Pancreas (tissue), 10 donors: ENCODE results near the gene VRK3. TPM values are rescaled to one million over a fixed set of nuclear protein-coding genes. Genes with fewer than 3 reads are reported as not detected.

Experiments
- ATAC-seq, 4 donors: fragments of 200-7000 bp; cut with Tn5 transposase; one replicate each; pipeline versions ENCODE4 v1.8.0 to v1.9.1; 2020; ENCODE audit warnings: mild to moderate bottlenecking in 4 of 4, moderate library complexity in 4 of 4
- DNase-seq, 6 donors: peaks; one replicate each; pipeline ENCODE4 v3.0.0-alpha.2; 2020
- FAIRE-seq: peaks from 2 replicates; lab custom pipeline; 2012; peaks lifted over from hg19 to GRCh38; lab: Jason Lieb, UNC
- H3K27ac ChIP-seq, 4 donors: fragments of 200-600 bp; sonication (generic); 1 replicate in 3 of 4; 2 replicates in 1 of 4; pipeline versions ENCODE4 v1.5.0 to v1.8.0; 2020
- H3K27me3 ChIP-seq, 4 donors: fragments of 200-600 bp; one replicate each; pipeline ENCODE4 v1.8.0; 2021
- H3K36me3 ChIP-seq, 3 donors: fragments of 200-600 bp; sonication (generic) in 1 of 3; one replicate each; pipeline versions ENCODE4 v1.5.0 to v1.8.0; 2020 to 2021
- H3K4me1 ChIP-seq, 3 donors: fragments of 200-600 bp; one replicate each; pipeline ENCODE4 v1.8.0; 2021
- H3K4me3 ChIP-seq, 4 donors: fragments of 200-600 bp; sonication (generic) in 2 of 4; one replicate each; pipeline versions ENCODE4 v1.5.0 to v1.8.0; 2020 to 2021
- H3K9me3 ChIP-seq, 4 donors: fragments of 200-600 bp; one replicate each; pipeline ENCODE4 v1.8.0; 2021
- WGBS, 2 donors: extraction: QIAGEN DNeasy Blood & Tissue Kit; methylation state at CpG; one replicate each; pipeline ENCODE4 v1.1.7; 2013; 5-methylcytosine and 5-hydroxymethylcytosine counted together
- intact Hi-C, 3 donors: fragments of 100-400 bp; cut with DNase I; formaldehyde crosslinking; loops; one replicate each; pipeline versions ENCODE4 v1.11.1 to v1.14.2; 2022
- polyA plus RNA-seq, 2 donors: library from polyadenylated mRNA; stranded (reverse); fragments of 200-250 nt; gene quantifications; one replicate each; pipeline ENCODE4 v1.2.3, GENCODE V29; 2013
- total RNA-seq, 6 donors: library from RNA; stranded (reverse); fragmentation: NEBNext Ultra II Directional in 4 of 6; extraction: Animal tissue kit (Norgen Biotek cat#: 25700) in 4 of 6; gene quantifications; one replicate each; pipeline versions ENCODE4 v1.2.1 to v1.2.4, GENCODE V29; 2021 to 2023
- TF ChIP-seq, protein P1 (sequence below), 4 donors: fragments of 200-600 bp; sonication (generic) in 3 of 4; IDR thresholded peaks; one replicate each; pipeline versions ENCODE4 v1.5.0 to v1.8.0; 2021; ENCODE audit warnings: antibody characterized with exemption in 4 of 4
- donor health status: healthy with polysubstance abuse.
- donor health status: DM: no; HTN: no; CAD: no; lungs with moderate emphysema.
- donor health status: DM: no; HTN: no; CAD: no.
- donor health status: control.
- donor health status: control.
- donor health status: Bipolar disorder and iron deficiency.
- donor health status: DM: yes; HTN: yes; CAD: no.
- donor health status: DM: no; HTN: no; CAD: no.
- donor health status: DM: no; HTN: no; CAD: no.
- donor health status: DM: yes; HTN: yes; CAD: no.

VRK3 gene
- total and polyA plus RNA-seq, 8 donors: 14.4 to 32.4 (median 17.9) TPM

DNA sequence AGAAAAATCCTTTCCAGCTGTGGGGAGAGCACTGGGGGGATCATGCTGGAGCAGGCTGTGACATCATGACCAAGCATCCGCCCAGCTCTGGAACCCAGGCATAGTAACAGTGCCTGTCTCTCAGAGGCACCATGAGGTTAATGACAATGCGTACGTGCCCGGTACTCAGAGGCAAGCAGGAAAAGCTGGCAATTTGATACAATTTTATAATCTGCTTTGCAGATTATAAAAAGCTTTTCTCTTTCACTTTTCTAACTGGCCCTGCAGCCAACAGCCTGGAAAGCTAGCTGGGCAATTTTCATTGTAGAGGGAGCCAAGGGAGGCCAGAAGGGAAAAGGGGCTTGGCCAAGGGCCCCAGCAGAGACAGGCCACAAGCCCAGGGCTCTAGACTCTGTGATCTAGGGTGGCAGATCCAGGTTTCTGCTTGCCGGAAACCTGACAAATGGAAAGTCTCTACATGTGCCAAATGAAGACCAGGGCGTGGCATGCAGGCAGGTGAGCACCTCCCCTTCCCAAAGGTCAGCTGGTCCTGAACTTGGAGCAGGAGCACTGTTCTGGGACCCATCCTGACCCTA, 22.7 kb downstream of the VRK3 start:
- intact Hi-C loops: no loop called here
- no peak for ATAC-seq
- Histone ChIP-seq H3K27me3 (no peaks in the 10 kb centered on the region), H3K9me3 (no peaks in the 10 kb centered on the region), H3K4me3 (no peak overlapping the region), H3K4me1 (no peaks in the 10 kb centered on the region), H3K36me3 (peaks cover 0 to 47% (median 17%) of the 10 kb centered on the region in 3 donors), H3K27ac (no peak overlapping the region)
- no peak for DNase-seq
- no peak for FAIRE-seq
- WGBS, 2 donors: 88 to 91% methylated on average over 6 of the region's 6 CpGs
- TF ChIP-seq, protein P1, sequence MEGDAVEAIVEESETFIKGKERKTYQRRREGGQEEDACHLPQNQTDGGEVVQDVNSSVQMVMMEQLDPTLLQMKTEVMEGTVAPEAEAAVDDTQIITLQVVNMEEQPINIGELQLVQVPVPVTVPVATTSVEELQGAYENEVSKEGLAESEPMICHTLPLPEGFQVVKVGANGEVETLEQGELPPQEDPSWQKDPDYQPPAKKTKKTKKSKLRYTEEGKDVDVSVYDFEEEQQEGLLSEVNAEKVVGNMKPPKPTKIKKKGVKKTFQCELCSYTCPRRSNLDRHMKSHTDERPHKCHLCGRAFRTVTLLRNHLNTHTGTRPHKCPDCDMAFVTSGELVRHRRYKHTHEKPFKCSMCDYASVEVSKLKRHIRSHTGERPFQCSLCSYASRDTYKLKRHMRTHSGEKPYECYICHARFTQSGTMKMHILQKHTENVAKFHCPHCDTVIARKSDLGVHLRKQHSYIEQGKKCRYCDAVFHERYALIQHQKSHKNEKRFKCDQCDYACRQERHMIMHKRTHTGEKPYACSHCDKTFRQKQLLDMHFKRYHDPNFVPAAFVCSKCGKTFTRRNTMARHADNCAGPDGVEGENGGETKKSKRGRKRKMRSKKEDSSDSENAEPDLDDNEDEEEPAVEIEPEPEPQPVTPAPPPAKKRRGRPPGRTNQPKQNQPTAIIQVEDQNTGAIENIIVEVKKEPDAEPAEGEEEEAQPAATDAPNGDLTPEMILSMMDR (IDR thresholded peaks at IDR 0.05): no peak

GRCh38 chr19:50001775-50002174, 23.4 kb downstream of the VRK3 start:
- intact Hi-C loops: no loop called here
- Histone ChIP-seq H3K27ac (no peak overlapping the region), H3K27me3 (no peaks in the 10 kb centered on the region), H3K4me1 (no peaks in the 10 kb centered on the region), H3K4me3 (no peak overlapping the region), H3K9me3 (no peaks in the 10 kb centered on the region), H3K36me3 (peaks cover 0 to 44% (median 15%) of the 10 kb centered on the region in 3 donors)
- WGBS, 2 donors: 90 to 94% methylated on average over 8 of the region's 8 CpGs
- TF ChIP-seq, protein P1 (IDR thresholded peaks at IDR 0.05): no peak
- FAIRE-seq (no peak), DNase-seq (no peak), ATAC-seq (no peak)

DNA sequence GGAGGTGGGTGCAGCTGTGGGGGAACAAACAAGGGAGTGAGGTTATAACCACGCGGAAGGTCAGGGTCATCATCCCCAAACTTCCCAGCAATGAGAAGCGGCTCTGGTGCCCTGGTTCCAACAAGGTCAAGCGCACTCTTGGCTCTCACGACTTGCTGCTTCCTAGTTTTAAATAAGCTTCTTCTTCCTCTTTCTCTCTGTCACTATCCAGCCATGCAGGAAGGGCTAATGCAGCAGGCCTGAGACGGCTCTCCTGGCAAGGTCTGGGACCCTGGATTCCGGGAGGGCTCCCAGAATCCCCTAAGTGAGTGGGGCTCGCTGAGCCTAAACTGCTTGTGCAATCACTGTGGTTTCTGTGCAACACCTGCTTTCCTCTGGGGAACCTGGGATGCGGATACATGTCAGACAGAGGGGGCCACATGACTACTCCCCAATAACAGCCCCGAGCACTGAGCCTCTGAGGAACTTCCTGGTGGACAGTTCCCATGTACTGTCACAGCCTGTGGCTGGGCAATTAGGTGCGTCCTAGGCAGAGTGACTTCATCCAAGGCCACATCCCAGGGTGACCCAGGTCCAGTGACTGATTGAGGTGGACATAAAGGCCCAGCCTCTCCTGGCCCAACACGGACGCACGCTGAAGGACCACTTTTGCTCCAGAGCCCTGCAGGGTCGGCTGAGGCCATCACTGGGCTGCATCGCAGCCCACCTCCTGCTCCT, 24.2 kb downstream of the VRK3 start:
- intact Hi-C loops: no loop called here
- Histone ChIP-seq H3K4me1 (no peaks in the 10 kb centered on the region), H3K36me3 (peaks cover 0 to 46% (median 11%) of the 10 kb centered on the region in 3 donors), H3K27ac (no peak overlapping the region), H3K27me3 (no peaks in the 10 kb centered on the region), H3K9me3 (no peaks in the 10 kb centered on the region), H3K4me3 (no peak overlapping the region)
- TF ChIP-seq, protein P1 (IDR thresholded peaks at IDR 0.05): no peak
- ATAC-seq (no peak), DNase-seq (no peak), FAIRE-seq (no peak)
- 85 to 90% methylated on average over 16 of the region's 16 CpGs for WGBS, 2 donors

GRCh38 chr19:50000038-50000840, 24.9 kb downstream of the VRK3 start:
- FAIRE-seq: no peak
- TF ChIP-seq, protein P1 (IDR thresholded peaks at IDR 0.05): no peak
- DNase-seq: no peak
- WGBS, 2 donors: 90 to 93% methylated on average over 20 of the region's 20 CpGs
- Histone ChIP-seq H3K27ac (no peak overlapping the region), H3K4me1 (no peaks in the 10 kb centered on the region), H3K4me3 (no peak overlapping the region), H3K27me3 (no peaks in the 10 kb centered on the region), H3K9me3 (no peaks in the 10 kb centered on the region), H3K36me3 (peaks cover 0 to 49% (median 11%) of the 10 kb centered on the region in 3 donors)
- intact Hi-C loops: no loop called here
- ATAC-seq: no peak
